CD4-positive, alpha-beta T cell treated with Interleukin-6 for 4 hours (primary cell): ENCODE results near the gene RPH3AL.
"Not testable (repeated sequence)": the region's sequence is repeated elsewhere in the genome, so short reads cannot be mapped to it uniquely, and the experiment has no call there.

Experiments
- DNase-seq: peaks from one replicate; pipeline ENCODE4 v3.0.0-alpha.2; 2020; ENCODE audit warnings: mixed read lengths

RPH3AL gene

GRCh38 chr17:280901-281300 lies 71.7 kb downstream of the RPH3AL start:
- no peak for DNase-seq

GRCh38 chr17:280216-280615 lies 72.4 kb downstream of the RPH3AL start:
- DNase-seq: no peak

GRCh38 chr17:279776-280175 lies 72.8 kb downstream of the RPH3AL start:
- no peak for DNase-seq

- no peak for DNase-seq
Observed at GRCh38 chr17:279331-279730, 73.3 kb downstream of the RPH3AL start.

GRCh38 chr17:278676-279059 lies 73.9 kb downstream of the RPH3AL start:
- no peak for DNase-seq

GRCh38 chr17:278055-278675 lies 74.4 kb downstream of the RPH3AL start:
- no peak for DNase-seq

- no peak for DNase-seq
Observed at GRCh38 chr17:274902-275301, 77.7 kb downstream of the RPH3AL start.

- DNase-seq: no peak
Observed at GRCh38 chr17:273981-274832, 78.4 kb downstream of the RPH3AL start.

GRCh38 chr17:272856-273255 lies 79.8 kb downstream of the RPH3AL start:
- not testable (repeated sequence) for DNase-seq

- DNase-seq: not testable (repeated sequence)
Observed at GRCh38 chr17:271928-272623, 80.5 kb downstream of the RPH3AL start.

- DNase-seq: no peak
Observed at GRCh38 chr17:269616-270514, 82.7 kb downstream of the RPH3AL start.

GRCh38 chr17:266701-267667 lies 85.6 kb downstream of the RPH3AL start:
- no peak for DNase-seq

GRCh38 chr17:266219-266618 lies 86.4 kb downstream of the RPH3AL start:
- no peak for DNase-seq

- DNase-seq: no peak
Observed at GRCh38 chr17:265718-266117, 86.9 kb downstream of the RPH3AL start.

- DNase-seq: no peak
Observed at GRCh38 chr17:263773-264172, 88.8 kb downstream of the RPH3AL start.

- no peak for DNase-seq
Observed at GRCh38 chr17:263271-263670, 89.3 kb downstream of the RPH3AL start.

GRCh38 chr17:261635-262034 lies 91.0 kb downstream of the RPH3AL start:
- DNase-seq: no peak

GRCh38 chr17:260944-261343 lies 91.7 kb downstream of the RPH3AL start:
- no peak for DNase-seq

GRCh38 chr17:260031-260791 lies 92.4 kb downstream of the RPH3AL start:
- DNase-seq: no peak

- DNase-seq: no peak
Observed at GRCh38 chr17:259341-259976, 93.1 kb downstream of the RPH3AL start.
